Natural killer cell treated with Interleukin-12 subunit alpha and Interleukin-12 subunit beta and Interleukin-15 and Interleukin-18, amount 100 ng/mL, for 72 hours (primary cell): ENCODE measurements around the gene TMEM72. TPM values are rescaled to one million over a fixed set of nuclear protein-coding genes. Genes with fewer than 3 reads are reported as not detected.

Source experiments
- ATAC-seq, 2 donors: fragments of 150-1000 bp; cut with Tn5 transposase in 1 of 2; sonication (Bioruptor Pico), chemical (Tn5 transposase) in 1 of 2; 2 replicates each; pipeline ENCODE4 v1.10.0; 2021
- DNase-seq: peaks from one replicate; pipeline ENCODE4 v3.0.0; 2022; ENCODE audit warnings: low spot score
- H3K27ac Mint-ChIP-seq, 2 donors: 1 replicate in 1 of 2; 2 replicates in 1 of 2; pipeline ENCODE4 v1.8.0; 2022; ENCODE audit warnings: mixed read lengths in 2 of 2, mild to moderate bottlenecking in 1 of 2, moderate library complexity in 1 of 2
- H3K27me3 Mint-ChIP-seq, 2 donors: 1 replicate in 1 of 2; 2 replicates in 1 of 2; pipeline ENCODE4 v1.8.0; 2022; ENCODE audit warnings: mixed read lengths in 2 of 2
- H3K36me3 Mint-ChIP-seq: one replicate; pipeline ENCODE4 v1.8.0; 2022; ENCODE audit warnings: mixed read lengths
- H3K4me1 Mint-ChIP-seq, 2 donors: 1 replicate in 1 of 2; 2 replicates in 1 of 2; pipeline ENCODE4 v1.8.0; 2022; ENCODE audit warnings: low read depth in 2 of 2, mixed read lengths in 2 of 2, mild to moderate bottlenecking in 1 of 2
- H3K4me3 Mint-ChIP-seq: one replicate; pipeline ENCODE4 v1.8.0; 2022; ENCODE audit warnings: mixed read lengths
- H3K9me3 Mint-ChIP-seq: 2 replicates; pipeline ENCODE4 v1.8.0; 2022; ENCODE audit warnings: mixed read lengths
- total RNA-seq, 2 donors: library from RNA; stranded (reverse); gene quantifications; one replicate each; pipeline ENCODE4 v1.2.3, GENCODE V29; 2022

The TMEM72 gene
- total RNA-seq, 2 donors from 2014 or later, result not detected

DNA sequence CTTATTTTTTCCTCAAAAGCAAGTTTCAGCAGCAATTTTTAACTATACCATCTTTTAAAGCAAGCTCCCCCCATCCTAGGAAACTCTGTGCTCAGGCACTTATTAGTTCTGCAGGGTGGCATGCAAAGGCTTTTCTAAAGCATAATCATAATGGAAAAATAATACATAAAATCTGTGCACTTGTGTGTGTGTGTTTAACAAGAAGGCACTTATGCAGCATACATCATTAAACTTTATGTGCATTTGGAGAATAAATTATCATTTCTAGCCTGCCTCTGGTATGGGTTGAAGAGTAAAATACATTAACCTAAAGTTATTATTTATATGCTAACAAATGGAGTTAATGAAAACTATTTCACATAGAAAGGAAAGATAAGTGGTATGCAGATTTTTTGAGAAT is 42.9 kb downstream of the TMEM72 start:
- no peak for DNase-seq
- peaks cover 4% of the 10 kb centered on the region for H3K36me3 Mint-ChIP-seq
- no peaks in the 10 kb centered on the region for H3K9me3 Mint-ChIP-seq
- H3K4me1 Mint-ChIP-seq, result peaks cover 20 to 28% of the 10 kb centered on the region in 2 donors
- no peak for ATAC-seq
- no peaks in the 10 kb centered on the region for H3K27me3 Mint-ChIP-seq
- H3K4me3 Mint-ChIP-seq, result no peak overlapping the region
- peak overlapping the region in 1 of 2 donors; percentile 32 for H3K27ac Mint-ChIP-seq

GRCh38 chr10:44954962-44955361 is 43.8 kb downstream of the TMEM72 start:
- Mint-ChIP-seq H3K36me3 (peaks cover 4% of the 10 kb centered on the region), H3K27ac (peak overlapping the region in 1 of 2 donors; percentile 32), H3K4me1 (peaks cover 20 to 28% of the 10 kb centered on the region in 2 donors), H3K27me3 (no peaks in the 10 kb centered on the region), H3K4me3 (no peak overlapping the region), H3K9me3 (no peaks in the 10 kb centered on the region)
- DNase-seq (no peak), ATAC-seq (no peak)

GRCh38 chr10:44955413-44956070 is 44.4 kb downstream of the TMEM72 start:
- Mint-ChIP-seq H3K36me3 (peaks cover 4% of the 10 kb centered on the region), H3K4me3 (no peak overlapping the region), H3K27ac (peak overlapping the region in 1 of 2 donors; percentile 20), H3K27me3 (no peaks in the 10 kb centered on the region), H3K4me1 (peaks cover 25 to 32% of the 10 kb centered on the region in 2 donors), H3K9me3 (no peaks in the 10 kb centered on the region)
- ATAC-seq (no peak), DNase-seq (no peak)

- Mint-ChIP-seq H3K9me3 (no peaks in the 10 kb centered on the region), H3K4me3 (no peak overlapping the region), H3K27ac (peak overlapping the region in 1 of 2 donors; percentile 20), H3K36me3 (peaks cover 4% of the 10 kb centered on the region), H3K4me1 (peaks cover 32 to 36% of the 10 kb centered on the region in 2 donors), H3K27me3 (no peaks in the 10 kb centered on the region)
- no peak for DNase-seq
- ATAC-seq, result no peak
Observed at GRCh38 chr10:44956226-44956625, 45.1 kb downstream of the TMEM72 start.

DNA sequence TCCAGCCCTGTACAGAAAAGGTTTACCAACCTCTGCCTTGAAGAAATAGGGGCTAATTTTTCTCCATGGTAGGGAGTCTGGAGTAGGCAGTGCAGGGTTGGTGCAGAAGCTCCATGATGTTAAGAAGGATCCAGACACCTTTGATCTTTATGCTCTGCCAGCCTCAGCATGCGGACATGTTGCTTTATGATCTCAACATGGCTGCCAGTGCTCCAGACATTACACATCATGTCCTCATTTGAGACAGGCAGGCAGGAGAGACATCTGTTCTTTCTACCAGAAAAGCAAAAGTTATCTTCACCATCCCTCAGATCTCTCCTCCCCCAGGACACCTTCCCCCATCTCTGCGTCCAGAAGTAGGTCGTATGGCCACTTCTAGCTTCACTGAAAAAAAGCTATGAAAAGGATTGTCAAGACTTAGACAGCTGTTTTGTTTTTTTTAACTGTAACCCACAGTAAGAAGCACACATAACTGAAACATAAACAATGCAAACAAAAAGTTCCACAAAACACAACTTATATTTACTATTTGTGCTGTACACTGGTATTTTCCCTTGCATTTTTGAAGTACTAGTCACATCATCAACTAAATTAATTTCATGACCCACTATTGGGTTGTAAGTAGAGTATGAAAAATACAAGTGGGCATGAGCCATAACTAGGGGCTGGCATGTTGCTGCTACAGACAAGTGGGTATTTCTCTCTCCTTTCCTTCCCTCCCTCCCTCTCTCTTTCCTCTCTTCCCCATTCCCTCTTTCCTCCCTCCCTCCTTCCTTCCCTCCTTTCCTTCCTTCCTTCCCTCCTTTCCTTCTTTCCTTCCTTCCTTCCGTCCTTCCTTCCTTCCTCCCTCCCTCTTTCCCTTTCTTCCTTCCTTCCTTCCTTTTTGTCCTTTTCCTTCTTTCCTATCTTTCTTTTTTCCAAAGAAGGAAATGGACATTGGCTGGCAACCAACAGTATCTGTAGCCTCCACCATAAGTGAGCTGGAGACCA is 45.9 kb downstream of the TMEM72 start:
- Mint-ChIP-seq H3K4me3 (no peak overlapping the region), H3K27ac (peak overlapping the region in 1 of 2 donors; percentile 20), H3K9me3 (no peaks in the 10 kb centered on the region), H3K4me1 (peaks cover 33 to 42% of the 10 kb centered on the region in 2 donors), H3K27me3 (no peaks in the 10 kb centered on the region), H3K36me3 (peaks cover 4% of the 10 kb centered on the region)
- DNase-seq, result no peak
- ATAC-seq, result no peak

- no peaks in the 10 kb centered on the region for H3K27me3 Mint-ChIP-seq
- peaks cover 4% of the 10 kb centered on the region for H3K36me3 Mint-ChIP-seq
- no peak for DNase-seq
- peaks cover 36 to 56% of the 10 kb centered on the region in 2 donors for H3K4me1 Mint-ChIP-seq
- H3K27ac Mint-ChIP-seq, result peak overlapping the region; percentile 50 to 76
- ATAC-seq, result no peak
- H3K9me3 Mint-ChIP-seq, result no peaks in the 10 kb centered on the region
- peak overlapping the region; percentile 88 for H3K4me3 Mint-ChIP-seq
Observed at GRCh38 chr10:44958196-44958897, 47.2 kb downstream of the TMEM72 start.

- ATAC-seq (no peak), DNase-seq (no peak)
- Mint-ChIP-seq H3K27ac (peak overlapping the region; percentile 50 to 76), H3K4me1 (peaks cover 41 to 59% of the 10 kb centered on the region in 2 donors), H3K27me3 (no peaks in the 10 kb centered on the region), H3K9me3 (no peaks in the 10 kb centered on the region), H3K36me3 (peaks cover 4% of the 10 kb centered on the region), H3K4me3 (peak overlapping the region; percentile 88)
Observed at GRCh38 chr10:44958898-44959246, 47.7 kb downstream of the TMEM72 start.

- H3K27me3 Mint-ChIP-seq, result no peaks in the 10 kb centered on the region
- H3K4me1 Mint-ChIP-seq, result peaks cover 43 to 60% of the 10 kb centered on the region in 2 donors
- peak within 1 kb of the TSS; percentile 79 to 94 for H3K27ac Mint-ChIP-seq
- no peaks in the 10 kb centered on the region for H3K9me3 Mint-ChIP-seq
- ATAC-seq (peak; percentile 100), DNase-seq (peak; percentile 95)
- H3K36me3 Mint-ChIP-seq, result peaks cover 4% of the 10 kb centered on the region
- H3K4me3 Mint-ChIP-seq, result peak within 1 kb of the TSS; percentile 88
Observed at GRCh38 chr10:44959247-44960087, 48.3 kb downstream of the TMEM72 start, which contains the start of gene RASSF4. Gene RASSF4 (plus strand): TSS chr10:44959802. CDS start chr10:44970203, 10,401 bp downstream.

DNA sequence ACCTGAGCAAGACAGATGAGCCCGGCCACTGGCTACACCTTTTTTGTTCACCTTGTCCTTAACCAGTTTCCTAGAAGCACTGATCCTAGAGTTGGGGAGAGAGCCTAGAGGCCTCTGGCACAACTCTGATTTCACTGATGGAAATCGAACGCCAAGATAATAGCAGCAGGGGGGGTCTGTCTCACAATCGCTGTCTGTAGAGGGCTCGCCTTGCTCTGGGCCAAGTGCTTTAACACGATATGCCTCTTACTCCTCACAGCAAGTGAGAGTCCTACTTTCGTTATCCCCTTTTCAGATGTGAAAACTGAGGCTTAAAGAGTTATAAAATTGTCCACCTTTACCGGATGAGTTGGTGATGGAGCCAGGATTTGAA is 48.9 kb downstream of the TMEM72 start:
- H3K27ac Mint-ChIP-seq, result peak overlapping the region; percentile 79 to 94
- no peaks in the 10 kb centered on the region for H3K27me3 Mint-ChIP-seq
- H3K4me1 Mint-ChIP-seq, result peaks cover 44 to 62% of the 10 kb centered on the region in 2 donors
- H3K4me3 Mint-ChIP-seq, result peak overlapping the region; percentile 88
- ATAC-seq, result no peak
- no peak for DNase-seq
- H3K36me3 Mint-ChIP-seq, result peaks cover 4% of the 10 kb centered on the region
- H3K9me3 Mint-ChIP-seq, result no peaks in the 10 kb centered on the region

DNA sequence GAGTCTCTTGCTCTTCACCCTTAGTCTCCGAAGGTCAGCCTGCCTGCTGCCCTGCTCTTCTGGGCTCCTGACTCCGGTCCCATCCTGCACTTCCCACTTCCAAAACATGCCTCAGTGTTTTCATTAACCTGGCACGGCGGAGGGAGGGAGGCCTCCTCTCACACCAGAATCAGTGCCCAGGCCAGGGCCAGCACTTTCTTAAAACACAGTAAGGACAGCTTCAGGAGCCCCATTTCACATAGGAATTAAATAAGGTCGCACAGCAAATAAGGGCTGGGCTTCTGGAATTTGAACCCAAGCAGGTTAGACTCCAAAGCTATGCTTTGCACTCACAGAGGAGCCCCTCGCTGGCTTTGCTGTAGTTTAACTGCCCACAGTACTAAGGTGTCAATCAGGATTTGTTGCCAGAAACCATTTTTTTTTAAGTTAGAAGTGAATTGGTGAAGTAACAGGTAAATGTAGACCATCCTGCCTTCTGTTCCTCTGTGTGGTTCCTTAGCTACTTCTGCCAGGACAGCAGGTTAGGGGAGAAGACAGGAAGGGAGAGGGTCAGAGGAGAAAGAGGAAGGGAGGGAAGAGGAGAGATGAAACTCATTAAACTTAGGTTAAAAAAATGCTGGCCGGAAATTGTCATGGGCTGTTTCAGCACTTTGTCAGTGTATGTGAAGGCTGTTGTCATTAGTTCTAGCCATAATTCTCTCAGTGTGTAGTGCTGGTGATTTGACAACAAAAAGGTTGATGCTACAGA is 49.5 kb downstream of the TMEM72 start:
- DNase-seq (no peak), ATAC-seq (no peak)
- peak overlapping the region; percentile 79 to 94 for H3K27ac Mint-ChIP-seq
- peaks cover 4% of the 10 kb centered on the region for H3K36me3 Mint-ChIP-seq
- H3K9me3 Mint-ChIP-seq, result no peaks in the 10 kb centered on the region
- peaks cover 49 to 67% of the 10 kb centered on the region in 2 donors for H3K4me1 Mint-ChIP-seq
- H3K27me3 Mint-ChIP-seq, result no peaks in the 10 kb centered on the region
- peak overlapping the region; percentile 88 for H3K4me3 Mint-ChIP-seq

GRCh38 chr10:44961230-44961571 is 50.1 kb downstream of the TMEM72 start:
- H3K4me3 Mint-ChIP-seq, result peak overlapping the region; percentile 88
- ATAC-seq (no peak), DNase-seq (no peak)
- no peaks in the 10 kb centered on the region for H3K9me3 Mint-ChIP-seq
- H3K4me1 Mint-ChIP-seq, result peaks cover 52 to 70% of the 10 kb centered on the region in 2 donors
- peaks cover 2% of the 10 kb centered on the region for H3K36me3 Mint-ChIP-seq
- peak overlapping the region; percentile 79 to 94 for H3K27ac Mint-ChIP-seq
- H3K27me3 Mint-ChIP-seq, result no peaks in the 10 kb centered on the region

GRCh38 chr10:44961931-44962750 is 51.0 kb downstream of the TMEM72 start:
- Mint-ChIP-seq H3K9me3 (no peaks in the 10 kb centered on the region), H3K4me1 (peaks cover 59 to 73% of the 10 kb centered on the region in 2 donors), H3K27me3 (no peaks in the 10 kb centered on the region), H3K36me3 (no peaks in the 10 kb centered on the region), H3K4me3 (peak overlapping the region; percentile 62), H3K27ac (peak overlapping the region; percentile 28 to 94)
- no peak for DNase-seq
- ATAC-seq, result no peak
